ENCODE results near the gene PPP4C.

The PPP4C gene

GRCh38 chr16:30079480-30079879 lies 3.7 kb downstream of the PPP4C start:
- no peak for DNase-seq (ENCODE audit: low read depth in 2 of 2)

- no peak for DNase-seq (ENCODE audit: low read depth in 2 of 2)
Observed at GRCh38 chr16:30082545-30083090, 6.8 kb downstream of the PPP4C start.

GRCh38 chr16:30083216-30084055 lies 7.6 kb downstream of the PPP4C start:
- DNase-seq (ENCODE audit: low read depth in 2 of 2), result no peak

- DNase-seq (ENCODE audit: low read depth in 2 of 2), result no peak
Observed at GRCh38 chr16:30084096-30084815, 8.5 kb downstream of the PPP4C start.

- DNase-seq (ENCODE audit: low read depth in 2 of 2), result no peak
Observed at GRCh38 chr16:30084816-30085159, 9.0 kb downstream of the PPP4C start.

- DNase-seq (ENCODE audit: low read depth in 2 of 2), result no peak
Observed at GRCh38 chr16:30085247-30085646, 9.5 kb downstream of the PPP4C start.

GRCh38 chr16:30085820-30086219 lies 10.0 kb downstream of the PPP4C start:
- no peak for DNase-seq (ENCODE audit: low read depth in 2 of 2)

- DNase-seq (ENCODE audit: low read depth in 2 of 2), result no peak
Observed at GRCh38 chr16:30086291-30087140, 10.7 kb downstream of the PPP4C start.

GRCh38 chr16:30087181-30087898 lies 11.5 kb downstream of the PPP4C start:
- no peak for DNase-seq (ENCODE audit: low read depth in 2 of 2)

- DNase-seq (ENCODE audit: low read depth in 2 of 2), result no peak
Observed at GRCh38 chr16:30088237-30088831, 12.5 kb downstream of the PPP4C start.

GRCh38 chr16:30088832-30089624 lies 13.2 kb downstream of the PPP4C start:
- DNase-seq (ENCODE audit: low read depth in 2 of 2), result no peak

- no peak for DNase-seq (ENCODE audit: low read depth in 2 of 2)
Observed at GRCh38 chr16:30090610-30091331, 15.0 kb downstream of the PPP4C start.

GRCh38 chr16:30091474-30092372 lies 15.9 kb downstream of the PPP4C start, which contains the start of gene TBX6:
TSS of gene TBX6 (minus strand) at chr16:30091924. CDS start at chr16:30091193, 731 bp downstream.
- peak; percentile 85 to 89 for DNase-seq (ENCODE audit: low read depth in 2 of 2)

- DNase-seq (ENCODE audit: low read depth in 2 of 2), result peak in 1 of 2 donors; percentile 15
Observed at GRCh38 chr16:30092373-30093010, 16.7 kb downstream of the PPP4C start.

- DNase-seq (ENCODE audit: low read depth in 2 of 2), result no peak
Observed at GRCh38 chr16:30094541-30095165, 18.9 kb downstream of the PPP4C start.

GRCh38 chr16:30095166-30096078 lies 19.6 kb downstream of the PPP4C start:
- DNase-seq (ENCODE audit: low read depth in 2 of 2), result no peak
